ENCODE data around the gene GRB14. TPM values are rescaled to one million over a fixed set of nuclear protein-coding genes. Genes with fewer than 3 reads are reported as not detected.

Gene GRB14
- total and polyA plus RNA-seq, 2 donors (not counting 1 experiment from before 2014, with no cell fraction given), result 0.33 to 0.34 TPM

- Histone ChIP-seq H3K9ac (ENCODE audit: insufficient read depth, low read length) (no peak overlapping the region), H3K4me2 (ENCODE audit: extremely low read depth, insufficient read depth, low read length) (no peak overlapping the region), H3K9me3 (ENCODE audit: control insufficient read depth, insufficient read depth, low read depth, low read length) (no peaks in the 10 kb centered on the region), H3K4me3 (replicated peaks in 1 of 4; ENCODE audit: control extremely low read depth in 1 of 4, insufficient read depth in 1 of 4, low read depth in 3 of 4, low read length in 4 of 4) (no peak overlapping the region), H3K79me2 (ENCODE audit: control insufficient read depth, insufficient read depth, low read length) (no peaks in the 10 kb centered on the region), H2AFZ (ENCODE audit: low read length) (no peak overlapping the region), H3K36me3 (ENCODE audit: control insufficient read depth, insufficient read depth, low read length) (no peaks in the 10 kb centered on the region), H4K20me1 (ENCODE audit: control insufficient read depth, extremely low read depth, insufficient read depth, low read length) (no peaks in the 10 kb centered on the region), H3K4me1 (ENCODE audit: control insufficient read depth, extremely low read depth, insufficient read depth, low read length) (no peaks in the 10 kb centered on the region), H3K27me3 (ENCODE audit: control insufficient read depth, insufficient read depth, low read length) (no peaks in the 10 kb centered on the region), H3K27ac (ENCODE audit: insufficient read depth, low read length) (no peak overlapping the region)
- no peak for DNase-seq (ENCODE audit: low read depth in 2 of 2)
- TF ChIP-seq EZH2 (IDR thresholded peaks at IDR 0.05; ENCODE audit: low read length, missing control alignments) (no peak), CTCF (conservative IDR thresholded peaks at IDR 0.05 in 1 of 2, IDR thresholded peaks at IDR 0.05 in 1 of 2; ENCODE audit: low read depth in 1 of 2, low read length in 2 of 2) (no peak)
Measured at GRCh38 chr2:164515030-164515429, 106.3 kb downstream of the GRB14 start.

GRCh38 chr2:164514491-164514890 is 106.8 kb downstream of the GRB14 start:
- Histone ChIP-seq H3K9ac (ENCODE audit: insufficient read depth, low read length) (no peak overlapping the region), H3K9me3 (ENCODE audit: control insufficient read depth, insufficient read depth, low read depth, low read length) (no peaks in the 10 kb centered on the region), H3K27me3 (ENCODE audit: control insufficient read depth, insufficient read depth, low read length) (no peaks in the 10 kb centered on the region), H3K27ac (ENCODE audit: insufficient read depth, low read length) (no peak overlapping the region), H2AFZ (ENCODE audit: low read length) (no peak overlapping the region), H3K79me2 (ENCODE audit: control insufficient read depth, insufficient read depth, low read length) (no peaks in the 10 kb centered on the region), H3K4me1 (ENCODE audit: control insufficient read depth, extremely low read depth, insufficient read depth, low read length) (no peaks in the 10 kb centered on the region), H3K4me2 (ENCODE audit: extremely low read depth, insufficient read depth, low read length) (no peak overlapping the region), H4K20me1 (ENCODE audit: control insufficient read depth, extremely low read depth, insufficient read depth, low read length) (no peaks in the 10 kb centered on the region), H3K36me3 (ENCODE audit: control insufficient read depth, insufficient read depth, low read length) (no peaks in the 10 kb centered on the region), H3K4me3 (replicated peaks in 1 of 4; ENCODE audit: control extremely low read depth in 1 of 4, insufficient read depth in 1 of 4, low read depth in 3 of 4, low read length in 4 of 4) (no peak overlapping the region)
- peak in 1 of 2 donors; percentile 56 for DNase-seq (ENCODE audit: low read depth in 2 of 2)
- TF ChIP-seq EZH2 (IDR thresholded peaks at IDR 0.05; ENCODE audit: low read length, missing control alignments), result no peak
- TF ChIP-seq CTCF (conservative IDR thresholded peaks at IDR 0.05 in 1 of 2, IDR thresholded peaks at IDR 0.05 in 1 of 2; ENCODE audit: low read depth in 1 of 2, low read length in 2 of 2), result no peak

- TF ChIP-seq CTCF (conservative IDR thresholded peaks at IDR 0.05 in 1 of 2, IDR thresholded peaks at IDR 0.05 in 1 of 2; ENCODE audit: low read depth in 1 of 2, low read length in 2 of 2) (no peak), EZH2 (IDR thresholded peaks at IDR 0.05; ENCODE audit: low read length, missing control alignments) (no peak)
- Histone ChIP-seq H3K4me2 (ENCODE audit: extremely low read depth, insufficient read depth, low read length) (no peak overlapping the region), H3K9ac (ENCODE audit: insufficient read depth, low read length) (no peak overlapping the region), H2AFZ (ENCODE audit: low read length) (no peak overlapping the region), H3K4me3 (replicated peaks in 1 of 4; ENCODE audit: control extremely low read depth in 1 of 4, insufficient read depth in 1 of 4, low read depth in 3 of 4, low read length in 4 of 4) (no peak overlapping the region), H3K79me2 (ENCODE audit: control insufficient read depth, insufficient read depth, low read length) (no peaks in the 10 kb centered on the region), H4K20me1 (ENCODE audit: control insufficient read depth, extremely low read depth, insufficient read depth, low read length) (no peaks in the 10 kb centered on the region), H3K36me3 (ENCODE audit: control insufficient read depth, insufficient read depth, low read length) (no peaks in the 10 kb centered on the region), H3K27ac (ENCODE audit: insufficient read depth, low read length) (no peak overlapping the region), H3K9me3 (ENCODE audit: control insufficient read depth, insufficient read depth, low read depth, low read length) (no peaks in the 10 kb centered on the region), H3K4me1 (ENCODE audit: control insufficient read depth, extremely low read depth, insufficient read depth, low read length) (no peaks in the 10 kb centered on the region), H3K27me3 (ENCODE audit: control insufficient read depth, insufficient read depth, low read length) (no peaks in the 10 kb centered on the region)
- DNase-seq (ENCODE audit: low read depth in 2 of 2), result no peak
Measured at GRCh38 chr2:164512871-164513270, 108.4 kb downstream of the GRB14 start.
